ENCODE data around the gene RNF7.
"Not testable (repeated sequence)": the region's sequence is repeated elsewhere in the genome, so short reads cannot be mapped to it uniquely, and the experiment has no call there.

The RNF7 gene

DNA sequence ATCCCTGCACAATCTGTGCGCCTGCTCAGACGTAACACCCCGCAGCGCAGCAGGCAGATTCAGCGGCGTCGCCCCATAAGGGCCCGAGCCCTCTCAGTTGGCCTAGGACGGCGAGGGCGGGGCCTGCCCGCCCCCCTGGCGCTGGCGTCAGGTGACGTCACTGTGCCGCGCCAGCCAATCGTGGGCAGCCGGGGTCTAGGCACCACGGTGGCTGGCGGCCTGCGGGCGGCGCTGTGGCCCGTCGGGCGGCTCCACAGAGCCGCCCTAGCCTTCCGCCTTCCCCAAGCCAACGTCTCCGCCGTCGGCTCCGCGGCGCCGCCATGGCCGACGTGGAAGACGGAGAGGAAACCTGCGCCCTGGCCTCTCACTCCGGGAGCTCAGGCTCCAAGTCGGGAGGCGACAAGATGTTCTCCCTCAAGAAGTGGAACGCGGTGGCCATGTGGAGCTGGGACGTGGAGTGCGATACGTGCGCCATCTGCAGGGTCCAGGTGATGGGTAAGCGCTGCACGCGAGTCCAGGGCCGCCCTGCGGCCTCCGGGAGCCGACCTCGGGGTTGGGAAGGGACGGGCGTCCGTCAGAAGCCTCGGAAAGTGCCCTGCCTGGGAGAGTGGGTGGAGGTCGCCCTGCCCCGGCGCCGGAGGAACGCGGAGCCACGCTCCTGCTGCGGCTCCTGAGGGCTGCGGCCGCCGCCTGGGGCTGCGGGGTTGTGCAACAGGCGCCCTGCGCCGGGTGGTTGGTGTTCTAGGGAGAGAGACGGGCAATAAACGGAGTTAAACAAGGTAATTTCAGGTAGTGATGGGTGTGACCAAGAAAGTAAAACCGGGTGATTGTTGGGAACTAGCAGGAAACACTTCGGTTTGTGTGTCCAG lies at the start of gene RNF7:
TSS of gene RNF7 (plus strand) at position 277 of the 869 bp plus-strand sequence. CDS start at position 321, 44 bp downstream.
- DNase-seq: peak; percentile 94

DNA sequence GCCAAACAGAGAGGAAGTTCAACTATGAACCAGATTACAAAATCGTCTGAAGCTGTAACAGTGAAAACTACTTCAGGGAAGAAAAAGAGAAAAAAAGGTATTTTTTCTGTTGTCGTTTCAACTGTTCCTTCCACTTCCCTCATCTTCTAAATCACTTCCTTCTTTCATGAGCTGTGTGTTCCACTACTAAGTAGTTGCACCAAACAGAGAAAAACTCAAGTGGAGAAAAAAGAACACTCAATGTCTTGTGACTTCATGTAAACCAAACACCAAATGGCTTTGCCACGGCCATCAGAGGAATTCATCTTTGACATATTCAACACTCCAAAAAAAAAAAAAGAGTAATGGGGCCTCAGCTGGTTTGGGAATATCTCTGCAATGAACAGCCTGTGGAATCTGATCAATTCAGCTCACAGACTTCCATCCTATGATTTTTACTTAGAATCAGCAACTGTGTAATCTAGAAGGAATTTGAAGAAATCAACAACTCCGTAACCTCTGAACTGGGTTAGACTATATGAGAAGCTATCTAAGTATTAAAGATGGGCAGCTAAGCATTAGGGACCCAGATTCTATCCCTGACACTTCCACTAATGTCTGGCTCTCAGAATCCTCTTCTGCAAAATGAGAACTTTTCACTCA lies 47.5 kb upstream of the RNF7 start:
- DNase-seq: no peak

DNA sequence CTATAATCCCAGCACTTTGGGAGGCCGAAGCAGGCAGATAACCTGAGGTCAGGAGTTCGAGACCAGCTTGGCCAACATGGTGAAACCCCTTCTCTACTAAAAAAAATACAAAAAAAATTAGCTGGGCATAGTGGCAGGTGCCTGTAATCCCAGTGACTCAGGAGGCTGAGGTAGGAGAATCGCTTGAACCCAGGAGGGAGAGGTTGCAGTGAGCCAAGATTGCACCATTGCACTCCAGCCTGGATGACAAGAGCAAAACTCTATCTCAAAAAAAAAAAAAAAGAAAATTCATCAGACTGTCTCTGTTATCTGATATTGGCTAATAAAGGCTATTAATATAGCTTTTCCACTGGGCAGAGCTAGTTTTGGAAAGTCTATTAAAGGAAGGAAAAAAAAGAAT lies 46.6 kb upstream of the RNF7 start:
- not testable (repeated sequence) for DNase-seq

DNA sequence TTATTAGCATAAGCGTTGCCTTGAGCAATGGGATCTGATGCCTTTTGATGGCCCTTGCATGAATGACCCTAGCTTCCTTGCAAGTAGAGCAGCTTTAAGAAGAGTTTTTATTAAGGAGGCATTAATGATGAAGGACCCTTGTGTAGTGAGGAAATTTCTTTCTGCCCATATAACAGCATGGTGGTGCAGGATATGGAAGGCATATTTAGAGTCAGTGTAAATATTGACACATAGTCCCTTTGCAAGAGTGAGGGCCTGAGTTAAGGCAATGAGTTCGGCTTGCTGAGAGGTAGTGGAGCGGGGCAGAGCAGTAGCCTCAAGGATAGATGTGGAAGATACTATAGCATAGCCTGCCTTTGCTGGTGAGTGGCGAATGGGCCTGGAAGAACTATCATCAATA lies 45.1 kb upstream of the RNF7 start:
- not testable (repeated sequence) for DNase-seq

- DNase-seq: no peak
Measured at GRCh38 chr3:141699324-141699723, 38.8 kb upstream of the RNF7 start.

DNA sequence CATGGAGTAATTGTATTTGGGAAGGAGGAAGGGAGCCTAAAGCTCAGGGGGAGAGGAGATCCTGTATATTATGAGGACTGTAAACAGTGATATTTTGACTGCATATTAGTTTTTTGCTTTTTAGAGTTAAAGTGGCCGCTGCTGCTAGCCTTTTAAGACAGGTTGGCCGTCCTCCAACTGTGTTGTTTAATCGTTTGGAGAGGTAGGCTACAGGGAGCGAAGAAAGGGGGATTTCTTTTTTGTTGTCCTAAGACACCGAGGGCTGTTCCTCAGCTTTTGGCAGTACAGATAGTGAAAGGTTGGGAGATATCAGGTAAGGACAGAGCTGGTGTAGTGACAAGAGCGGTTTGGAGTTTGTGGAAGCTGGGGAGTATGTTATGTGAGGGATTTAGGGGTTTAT lies 38.2 kb upstream of the RNF7 start:
- DNase-seq: no peak

DNA sequence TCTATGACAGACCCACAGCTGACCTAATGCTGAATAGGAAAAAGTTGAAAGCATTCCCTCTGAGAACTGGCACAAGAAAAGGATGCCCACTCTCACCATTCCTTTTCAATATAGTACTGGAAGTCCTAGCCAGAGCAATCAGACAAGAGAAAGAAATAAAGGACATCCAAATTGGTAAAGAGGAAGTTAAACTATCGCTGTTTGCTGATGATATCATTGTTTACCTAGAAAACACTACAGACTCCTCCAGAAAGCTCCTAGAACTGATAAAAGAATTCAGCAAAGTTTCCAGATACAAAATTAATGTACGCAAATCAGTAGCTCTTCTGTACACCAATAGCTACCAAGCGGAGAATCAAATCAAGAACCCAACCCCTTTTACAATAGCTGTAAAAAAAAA lies 34.7 kb upstream of the RNF7 start:
- not testable (repeated sequence) for DNase-seq

DNA sequence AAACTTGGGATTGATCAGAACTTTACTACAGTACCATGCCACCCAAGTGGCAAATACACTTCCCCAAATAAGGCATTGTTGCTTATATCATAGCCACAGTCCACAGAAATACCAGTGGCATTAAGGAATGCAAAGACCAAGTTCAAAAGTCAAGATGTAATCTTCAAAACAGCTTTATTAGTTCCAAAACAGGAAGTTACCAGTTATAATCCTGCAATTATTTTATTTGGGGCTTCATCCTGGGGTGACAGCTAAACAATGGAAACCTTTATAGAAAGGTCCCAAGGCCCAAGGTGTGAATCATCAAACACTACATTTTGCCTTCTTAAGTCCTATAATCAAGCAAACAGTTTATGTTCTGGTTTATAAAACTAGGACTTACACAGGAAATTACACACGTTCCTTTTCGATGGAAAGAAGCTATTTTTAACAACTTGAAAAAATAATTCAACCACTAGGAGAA lies 30.3 kb upstream of the RNF7 start:
- DNase-seq: no peak

- DNase-seq: no peak
Measured at GRCh38 chr3:141708367-141708766, 29.7 kb upstream of the RNF7 start.

GRCh38 chr3:141709126-141709770 lies 28.9 kb upstream of the RNF7 start:
- no peak for DNase-seq

- DNase-seq: no peak
Measured at GRCh38 chr3:141710121-141710520, 28.0 kb upstream of the RNF7 start.

DNA sequence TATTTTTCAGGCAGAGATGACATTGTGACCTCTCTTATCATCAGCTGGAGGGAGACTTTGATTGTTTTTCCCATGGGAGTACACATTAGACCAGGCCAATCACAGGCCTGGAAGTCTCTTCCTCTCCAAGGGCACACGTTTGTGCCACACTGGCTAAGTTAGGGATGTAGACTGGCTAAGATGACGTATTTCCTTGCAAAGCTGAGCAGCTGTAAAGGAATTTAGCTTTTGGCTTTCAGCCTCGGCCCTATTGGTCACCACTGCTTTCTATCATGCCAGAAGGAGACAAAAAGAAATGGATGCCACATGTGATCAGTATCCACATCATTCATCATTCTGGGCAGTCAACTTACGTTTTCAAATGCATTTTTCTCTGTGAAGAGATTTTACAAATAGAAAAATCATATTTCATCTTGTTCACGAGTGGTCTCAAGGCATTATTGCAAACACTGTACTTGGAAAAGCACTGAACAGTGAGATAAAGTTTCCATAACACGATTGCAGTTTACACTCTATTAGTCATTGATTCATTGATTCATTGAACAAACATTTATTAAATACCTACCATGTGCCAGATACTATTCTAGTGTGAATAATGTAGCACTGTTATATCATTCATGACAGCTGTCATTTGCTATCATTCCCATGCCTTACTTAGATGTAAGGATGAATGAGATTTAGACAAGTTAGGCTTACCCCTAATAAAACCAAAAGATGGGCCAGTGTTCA lies 27.0 kb upstream of the RNF7 start:
- DNase-seq: no peak

- no peak for DNase-seq
Measured at GRCh38 chr3:141714671-141715070, 23.4 kb upstream of the RNF7 start.

- no peak for DNase-seq
Measured at GRCh38 chr3:141722081-141722480, 16.0 kb upstream of the RNF7 start.

DNA sequence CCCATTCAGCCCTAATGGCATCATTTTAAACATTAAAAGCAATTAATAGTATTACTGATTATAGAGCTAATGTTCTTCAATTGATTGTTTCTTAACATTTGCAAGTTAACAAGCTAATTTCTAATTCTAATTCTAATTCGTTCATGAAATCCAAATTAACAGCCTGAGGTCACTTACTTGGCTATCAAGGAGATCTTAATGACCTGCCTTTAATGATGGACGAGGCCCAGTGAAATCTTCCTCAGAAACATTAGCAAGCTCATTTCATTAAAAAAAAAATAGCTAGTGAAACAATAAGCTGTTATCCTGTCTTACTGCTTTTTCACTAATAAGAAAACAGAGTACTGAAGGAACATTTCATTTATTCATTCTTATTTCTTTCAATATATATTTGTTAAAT lies 15.4 kb upstream of the RNF7 start:
- no peak for DNase-seq

DNA sequence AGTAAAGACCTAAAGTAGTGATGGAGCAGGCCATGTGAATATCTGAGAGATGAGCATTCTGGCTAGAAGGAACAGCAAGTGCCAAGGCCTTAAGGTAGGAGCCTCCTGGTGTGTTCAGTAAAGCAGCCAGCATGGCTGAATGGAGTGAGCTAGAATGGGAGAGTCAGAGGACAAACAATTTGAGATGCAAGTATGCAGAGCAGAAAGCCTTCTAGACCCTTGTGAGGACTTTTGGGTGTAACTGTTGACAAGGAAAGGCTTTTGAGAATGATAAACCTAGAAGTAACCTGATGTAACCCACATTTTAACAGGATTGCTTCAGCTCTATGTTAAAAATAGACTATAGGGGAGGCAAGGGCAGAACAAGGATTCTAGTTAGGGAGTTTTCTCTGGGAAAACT lies 14.8 kb upstream of the RNF7 start:
- DNase-seq: no peak

GRCh38 chr3:141724186-141724585 lies 13.9 kb upstream of the RNF7 start:
- no peak for DNase-seq

DNA sequence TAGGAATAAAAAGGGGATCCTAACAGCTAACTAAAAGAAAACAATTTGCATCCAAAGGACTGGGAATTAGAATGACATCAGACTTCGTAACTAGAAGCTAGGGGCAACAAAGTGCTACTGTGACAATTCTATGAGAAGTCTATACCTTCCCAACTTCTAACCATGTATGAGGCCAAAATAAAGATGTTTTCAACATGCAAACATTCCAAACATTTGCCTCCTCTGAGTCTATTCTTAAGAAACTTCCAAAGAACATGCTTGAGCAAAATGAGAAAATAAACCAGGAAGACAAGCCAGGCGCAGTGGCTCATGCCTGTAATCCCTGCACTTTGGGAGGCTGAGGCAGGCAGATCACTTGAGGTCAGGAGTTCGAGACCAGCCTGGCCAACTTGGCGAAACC lies 13.1 kb upstream of the RNF7 start:
- no peak for DNase-seq

GRCh38 chr3:141726483-141726882 lies 11.6 kb upstream of the RNF7 start:
- DNase-seq: no peak

DNA sequence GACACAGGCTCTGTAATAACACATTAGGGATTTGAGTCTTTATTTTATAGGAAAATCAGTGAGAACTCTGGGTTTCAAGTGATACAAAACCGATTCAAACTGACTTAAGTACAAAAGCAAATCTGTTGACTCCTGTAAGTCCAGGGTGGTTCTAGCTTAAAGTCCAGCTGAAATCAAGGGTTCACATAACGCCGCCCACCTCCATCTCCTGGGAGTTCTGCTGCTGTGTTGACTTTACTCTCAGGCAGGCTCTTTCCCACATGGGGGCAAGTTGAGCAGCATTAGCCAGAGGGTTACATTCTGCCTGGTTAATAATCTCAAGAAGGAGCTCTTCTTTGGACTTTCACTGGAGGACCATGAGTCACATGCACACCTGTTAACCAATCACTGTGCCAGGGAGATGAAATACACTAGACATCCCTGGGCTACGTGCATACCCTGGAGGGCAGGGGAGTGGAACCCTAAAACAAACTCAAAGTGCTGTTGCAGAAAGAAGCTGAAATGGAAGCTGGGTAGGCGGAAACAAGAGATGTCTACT lies 9.7 kb upstream of the RNF7 start:
- no peak for DNase-seq

DNA sequence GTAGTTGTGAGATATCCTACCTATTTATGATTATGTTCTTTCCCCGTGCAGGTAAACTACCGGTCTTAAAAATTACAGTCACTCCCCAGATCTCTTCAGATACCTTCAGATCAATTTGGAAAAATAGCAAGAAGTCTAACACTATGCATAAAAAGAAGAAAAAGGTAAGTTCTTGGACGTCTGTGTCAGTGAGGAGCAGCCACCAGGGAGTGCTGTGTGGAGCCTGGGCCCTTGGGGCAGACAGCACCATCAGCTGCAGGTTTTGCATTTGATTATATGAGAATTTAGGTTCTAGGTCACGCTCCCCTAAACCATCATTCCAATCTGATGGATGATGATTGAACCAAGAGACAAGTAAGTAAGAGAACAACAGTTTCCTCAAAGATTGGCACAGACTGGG lies 8.9 kb upstream of the RNF7 start:
- DNase-seq: no peak

DNA sequence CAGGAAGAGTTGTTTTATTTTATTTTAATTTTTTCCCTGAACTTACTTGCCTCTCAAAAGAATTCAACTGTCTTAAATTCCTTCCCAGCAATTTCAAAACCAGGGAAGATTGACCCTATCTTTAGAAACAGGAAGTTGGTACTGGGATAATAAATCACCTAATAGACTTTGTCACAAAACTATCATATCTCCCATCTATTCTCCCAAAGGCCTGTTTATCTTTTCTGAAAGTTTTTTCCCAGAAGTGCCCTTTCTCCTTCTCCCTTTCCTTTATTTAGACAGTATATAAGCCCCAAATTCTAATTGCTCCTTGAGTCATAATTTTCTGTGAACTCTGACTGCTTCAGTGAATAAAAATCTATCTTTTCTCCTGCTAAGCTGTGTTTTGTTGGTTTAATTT lies 2.9 kb upstream of the RNF7 start:
- DNase-seq: no peak

Measured in NCI-H2171 (cell line).